Posterior vena cava (tissue), 2 donors: ENCODE measurements around the gene CGN. TPM values are rescaled to one million over a fixed set of nuclear protein-coding genes. Genes with fewer than 3 reads are reported as not detected.
A peak's percentile ranks its signal among the peaks of the same experiment; 100 is the strongest.

Source experiments
- DNase-seq: peaks from one replicate; pipeline ENCODE4 v3.0.0-alpha.2; 2020; ENCODE audit warnings: low spot score
- intact Hi-C, 2 donors: fragments of 100-400 bp; cut with DNase I; formaldehyde crosslinking; loops; one replicate each; pipeline versions ENCODE4 v1.14.1 to v1.14.2; 2022 to 2023
- long read RNA-seq, 2 donors: library from polyadenylated mRNA; unstranded; transcript quantifications; one replicate each; pipeline ENCODE4 v2.0.0, GENCODE V29; 2020 to 2021
- total RNA-seq, 2 donors: library from RNA; stranded (reverse); fragmentation: NEBNext Ultra II Directional; extraction: Animal tissue kit (Norgen Biotek cat#: 25700); gene quantifications; one replicate each; pipeline ENCODE4 v1.2.1, GENCODE V29; 2021
- donor health status: DM: yes; HTN: yes; CAD: no.
- donor health status: DM: yes; HTN: yes; CAD: no.

Gene CGN, protein sequence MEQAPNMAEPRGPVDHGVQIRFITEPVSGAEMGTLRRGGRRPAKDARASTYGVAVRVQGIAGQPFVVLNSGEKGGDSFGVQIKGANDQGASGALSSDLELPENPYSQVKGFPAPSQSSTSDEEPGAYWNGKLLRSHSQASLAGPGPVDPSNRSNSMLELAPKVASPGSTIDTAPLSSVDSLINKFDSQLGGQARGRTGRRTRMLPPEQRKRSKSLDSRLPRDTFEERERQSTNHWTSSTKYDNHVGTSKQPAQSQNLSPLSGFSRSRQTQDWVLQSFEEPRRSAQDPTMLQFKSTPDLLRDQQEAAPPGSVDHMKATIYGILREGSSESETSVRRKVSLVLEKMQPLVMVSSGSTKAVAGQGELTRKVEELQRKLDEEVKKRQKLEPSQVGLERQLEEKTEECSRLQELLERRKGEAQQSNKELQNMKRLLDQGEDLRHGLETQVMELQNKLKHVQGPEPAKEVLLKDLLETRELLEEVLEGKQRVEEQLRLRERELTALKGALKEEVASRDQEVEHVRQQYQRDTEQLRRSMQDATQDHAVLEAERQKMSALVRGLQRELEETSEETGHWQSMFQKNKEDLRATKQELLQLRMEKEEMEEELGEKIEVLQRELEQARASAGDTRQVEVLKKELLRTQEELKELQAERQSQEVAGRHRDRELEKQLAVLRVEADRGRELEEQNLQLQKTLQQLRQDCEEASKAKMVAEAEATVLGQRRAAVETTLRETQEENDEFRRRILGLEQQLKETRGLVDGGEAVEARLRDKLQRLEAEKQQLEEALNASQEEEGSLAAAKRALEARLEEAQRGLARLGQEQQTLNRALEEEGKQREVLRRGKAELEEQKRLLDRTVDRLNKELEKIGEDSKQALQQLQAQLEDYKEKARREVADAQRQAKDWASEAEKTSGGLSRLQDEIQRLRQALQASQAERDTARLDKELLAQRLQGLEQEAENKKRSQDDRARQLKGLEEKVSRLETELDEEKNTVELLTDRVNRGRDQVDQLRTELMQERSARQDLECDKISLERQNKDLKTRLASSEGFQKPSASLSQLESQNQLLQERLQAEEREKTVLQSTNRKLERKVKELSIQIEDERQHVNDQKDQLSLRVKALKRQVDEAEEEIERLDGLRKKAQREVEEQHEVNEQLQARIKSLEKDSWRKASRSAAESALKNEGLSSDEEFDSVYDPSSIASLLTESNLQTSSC
- total RNA-seq: under 1 TPM in 1 of 2 donors, not detected in 1; 0.29 TPM
- long read RNA-seq, donor 1: 0 reads
- long read RNA-seq, donor 2: 0 reads

DNA sequence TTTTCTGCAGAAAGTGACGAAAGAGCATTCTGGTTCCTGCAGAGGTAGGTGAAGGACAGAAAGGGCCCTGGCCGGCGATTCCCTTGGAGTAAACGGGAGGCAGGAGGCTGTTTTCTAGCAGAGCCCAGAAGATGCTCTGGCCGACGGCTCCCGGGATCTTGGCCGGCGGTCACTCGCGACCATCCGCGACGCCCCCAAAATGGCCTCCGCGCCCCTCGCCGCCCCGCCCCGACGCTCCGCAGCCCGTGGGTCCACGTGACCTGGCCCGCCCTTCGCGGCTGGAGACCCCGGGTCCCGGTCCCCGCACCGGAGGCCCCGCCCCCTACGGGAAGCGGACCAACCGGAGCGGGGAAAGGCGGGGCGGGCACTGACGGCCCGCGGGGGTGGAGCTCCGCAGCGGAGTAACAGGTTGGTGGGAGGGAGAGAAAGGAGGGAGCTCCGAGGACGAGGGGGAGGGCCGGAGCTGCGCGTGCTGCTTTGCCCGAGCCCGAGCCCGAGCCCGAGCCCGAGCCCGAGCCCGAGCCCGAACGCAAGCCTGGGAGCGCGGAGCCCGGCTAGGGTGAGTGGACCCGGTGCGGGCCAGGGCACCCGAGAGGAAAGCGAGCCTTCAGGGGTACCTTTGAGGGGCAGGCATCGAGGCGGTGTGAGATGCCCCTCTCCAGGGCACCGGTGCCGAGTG, at the start of gene CGN:
CGN (plus strand) TSS at position 431 of the 679 bp plus-strand sequence. CDS start 7,133 bp downstream, outside the sequence.
- intact Hi-C loops: no loop called here
- DNase-seq: peak; percentile 91

DNA sequence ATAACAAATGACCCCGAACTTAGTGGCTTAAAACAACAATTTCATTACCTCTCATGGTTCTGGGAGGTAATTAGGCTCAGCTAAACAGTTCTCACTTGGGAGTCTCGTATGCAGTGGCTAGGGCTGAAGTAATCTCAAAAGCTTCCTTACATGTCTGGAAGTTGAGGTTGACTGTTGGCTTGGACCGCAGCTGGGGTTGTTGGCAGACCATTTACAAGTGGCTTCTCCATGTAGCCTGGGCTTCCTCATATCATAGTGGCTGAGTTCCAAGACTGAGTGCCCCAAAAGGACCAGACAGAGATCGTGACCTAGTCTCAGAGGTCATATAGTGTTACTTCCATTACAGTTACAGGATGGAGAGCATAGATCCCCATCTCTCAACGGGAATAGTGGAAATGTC, 49.5 kb upstream of the CGN start:
- intact Hi-C loops: no loop called here
- DNase-seq: no peak

DNA sequence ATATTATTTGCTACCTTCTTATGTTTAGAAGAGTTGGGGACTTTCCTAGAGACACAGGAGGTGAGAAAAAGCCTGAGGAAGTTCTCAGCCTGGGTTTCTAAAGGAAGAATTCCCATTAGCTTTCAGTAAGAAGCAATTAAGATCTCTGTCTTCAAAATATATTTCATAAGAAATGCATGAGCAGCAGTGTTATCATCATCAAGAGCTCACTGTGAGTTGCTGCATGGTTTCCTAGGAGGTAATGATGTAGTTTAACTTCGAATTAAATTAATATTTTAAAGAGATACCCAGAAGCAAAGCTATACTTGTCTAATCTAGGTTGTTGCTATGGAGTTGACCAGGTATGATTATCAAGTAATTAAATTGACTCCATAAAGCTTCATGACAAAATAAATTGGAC, 46.2 kb upstream of the CGN start:
- no peak for DNase-seq
- intact Hi-C loops: no loop called here

- DNase-seq: no peak
- intact Hi-C loops: no loop called here
Measured at GRCh38 chr1:151472856-151473731, 38.1 kb upstream of the CGN start.

GRCh38 chr1:151474745-151475144, 36.4 kb upstream of the CGN start:
- intact Hi-C loops: no loop called here
- DNase-seq: no peak

DNA sequence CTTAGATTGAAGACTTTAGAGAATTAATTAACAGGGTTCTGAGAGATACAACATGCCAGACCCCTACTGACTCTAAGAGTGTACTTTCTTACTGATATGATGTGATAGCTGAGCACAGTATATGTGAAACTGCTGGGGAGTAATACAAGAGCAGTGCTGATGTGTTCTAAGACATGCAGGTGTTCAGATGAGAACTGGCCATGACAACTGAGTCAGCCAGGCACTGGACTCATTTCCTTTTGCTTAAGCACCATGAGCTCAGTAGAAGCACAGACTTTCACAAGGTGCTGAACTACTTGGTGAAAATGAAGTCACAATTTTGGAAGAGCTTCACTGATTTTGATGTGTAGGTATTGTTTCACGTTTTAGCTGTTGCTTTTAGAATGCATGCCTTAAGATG, 36.0 kb upstream of the CGN start:
- no peak for DNase-seq
- intact Hi-C loops: no loop called here

- intact Hi-C loops: no loop called here
- DNase-seq: no peak
Measured at GRCh38 chr1:151476083-151476482, 35.1 kb upstream of the CGN start.

GRCh38 chr1:151477066-151477465, 34.1 kb upstream of the CGN start:
- intact Hi-C loops: no loop called here
- no peak for DNase-seq

DNA sequence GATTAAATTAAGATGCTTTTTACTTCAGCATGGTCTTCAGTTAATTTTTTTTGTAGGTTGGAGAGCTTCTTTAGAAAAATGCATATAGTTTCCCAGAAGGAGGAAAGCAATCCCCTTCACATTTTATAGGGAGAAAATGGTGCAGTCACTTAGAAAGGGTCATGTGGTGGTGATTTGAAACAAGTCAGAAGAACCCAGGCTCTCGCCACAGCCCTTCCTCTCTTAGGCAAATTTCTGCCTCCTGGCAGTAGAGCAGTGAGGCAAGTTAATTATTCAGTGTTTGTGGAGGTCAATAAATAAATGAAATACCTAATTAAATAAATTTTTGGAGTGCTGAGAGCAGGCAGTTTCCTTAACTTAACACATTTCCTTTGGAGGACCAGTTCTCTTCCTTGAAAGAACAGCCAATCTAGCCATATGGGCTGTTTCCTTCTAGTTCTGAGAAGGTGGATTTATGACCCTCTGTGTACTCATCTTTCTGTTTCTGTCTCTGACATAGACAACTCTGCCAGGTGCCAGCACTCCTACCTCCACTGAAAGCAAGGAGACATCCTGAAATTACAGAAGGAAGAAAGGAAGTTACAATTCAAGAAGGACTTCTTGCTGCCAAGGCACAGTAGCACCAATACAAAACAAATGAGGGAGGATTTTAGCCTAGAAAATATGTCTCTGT, 32.9 kb upstream of the CGN start:
- no peak for DNase-seq
- intact Hi-C loops: no loop called here

GRCh38 chr1:151478923-151479322, 32.3 kb upstream of the CGN start:
- intact Hi-C loops: no loop called here
- no peak for DNase-seq

DNA sequence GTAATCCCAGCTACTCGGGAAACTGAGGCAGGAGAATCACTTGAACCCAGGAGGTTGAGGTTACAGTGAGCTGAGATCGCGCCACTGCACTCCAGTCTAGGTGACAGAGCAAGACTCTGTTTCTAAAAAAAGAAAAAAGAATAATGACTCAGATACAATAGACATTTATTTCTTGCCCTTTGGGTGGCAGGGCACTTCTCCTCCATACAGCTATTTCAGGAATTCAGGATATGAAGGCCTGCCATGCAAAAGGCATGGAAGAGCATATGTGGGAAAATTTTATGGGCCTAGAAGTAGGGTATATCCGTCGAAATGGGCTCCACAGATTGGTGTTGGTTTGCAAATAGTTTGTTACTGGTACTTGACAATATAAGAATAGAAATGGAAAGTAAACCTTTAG, 31.7 kb upstream of the CGN start:
- DNase-seq: no peak
- intact Hi-C loops: no loop called here

GRCh38 chr1:151482017-151482416, 29.2 kb upstream of the CGN start:
- intact Hi-C loops: no loop called here
- no peak for DNase-seq

- intact Hi-C loops: no loop called here
- no peak for DNase-seq
Measured at GRCh38 chr1:151485685-151486255, 25.4 kb upstream of the CGN start.

DNA sequence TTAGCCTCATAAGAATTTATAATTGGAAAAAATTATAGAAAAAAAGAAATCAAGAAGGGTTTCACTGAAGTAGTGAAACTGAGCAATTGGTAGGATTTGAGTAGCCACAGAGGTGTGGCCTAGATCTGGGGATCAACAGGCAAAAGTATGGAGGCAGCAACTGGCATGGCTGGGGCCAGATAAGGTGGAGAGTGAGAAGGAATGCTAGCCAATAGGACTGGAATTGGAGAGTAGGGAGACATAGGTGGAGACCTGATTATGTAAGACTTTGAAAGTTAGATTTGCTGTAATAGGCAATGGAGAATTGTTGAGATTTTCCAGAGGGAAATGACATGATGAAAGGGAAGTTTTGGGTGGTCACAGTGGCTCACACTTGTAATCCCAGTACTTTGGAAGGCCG, 24.6 kb upstream of the CGN start:
- no peak for DNase-seq
- intact Hi-C loops: no loop called here

DNA sequence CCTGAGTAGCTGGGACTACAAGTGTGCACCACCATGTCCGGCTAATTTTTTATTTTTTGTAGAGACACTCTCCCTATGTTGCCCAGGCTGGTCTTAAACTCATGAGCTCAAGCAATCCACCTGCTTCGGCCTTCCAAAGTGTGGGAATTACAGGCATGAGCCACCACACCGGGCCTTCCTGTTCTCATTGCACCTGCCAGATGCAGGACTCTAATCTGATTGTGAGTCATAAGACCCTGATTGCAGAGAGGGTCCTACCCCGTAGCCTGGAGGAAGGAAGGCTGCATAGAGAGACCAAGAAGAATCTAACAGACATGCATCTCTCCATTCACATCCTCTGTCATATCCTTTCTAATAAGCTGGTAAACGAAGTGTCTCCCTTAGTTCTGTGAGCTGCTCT, 19.5 kb upstream of the CGN start:
- intact Hi-C loops: no loop called here
- DNase-seq: no peak

GRCh38 chr1:151492120-151492519, 19.1 kb upstream of the CGN start:
- intact Hi-C loops: no loop called here
- no peak for DNase-seq

DNA sequence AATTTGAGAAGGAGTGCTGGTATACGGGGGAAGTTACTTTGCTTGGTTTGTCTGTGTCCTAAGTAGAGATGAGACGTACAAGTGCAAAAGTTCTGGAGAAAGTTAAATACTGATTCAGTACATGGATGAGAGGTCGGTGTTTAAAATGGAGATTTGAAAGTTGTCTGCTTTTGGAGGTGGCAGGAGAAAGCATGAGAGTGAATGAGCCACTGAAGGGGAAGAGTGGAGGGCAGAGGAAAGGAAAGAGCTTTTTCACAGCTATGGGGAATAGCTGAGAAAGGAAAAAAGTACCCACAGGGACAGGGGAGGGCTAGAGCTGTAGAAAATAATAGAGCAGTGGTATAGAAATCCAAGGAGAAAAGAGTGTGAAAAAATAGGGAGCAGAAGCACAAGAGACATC, 18.1 kb upstream of the CGN start:
- intact Hi-C loops: no loop called here
- no peak for DNase-seq
